Right lobe of liver (tissue), 6 donors: ENCODE data around the gene IFT88. TPM values are rescaled to one million over a fixed set of nuclear protein-coding genes. Genes with fewer than 3 reads are reported as not detected.

ENCODE experiments used
- ATAC-seq, 4 donors: fragments of 200-7000 bp; cut with Tn5 transposase; one replicate each; pipeline ENCODE4 v1.9.1; 2020; ENCODE audit warnings: mild to moderate bottlenecking in 4 of 4, moderate library complexity in 4 of 4
- DNase-seq, 3 donors: peaks; one replicate each; pipeline ENCODE4 v3.0.0-alpha.2; 2020
- H3K27ac ChIP-seq, 3 donors: fragments of 200-600 bp; one replicate each; pipeline ENCODE4 v1.8.0; 2022
- H3K27me3 ChIP-seq, 2 donors: fragments of 200-600 bp; one replicate each; pipeline ENCODE4 v1.8.0; 2022
- H3K36me3 ChIP-seq, 4 donors: fragments of 200-600 bp; sonication (generic) in 1 of 4; one replicate each; pipeline versions ENCODE4 v1.5.1 to v1.8.0; 2017 to 2022; ENCODE audit warnings: control low read depth in 1 of 4
- H3K4me1 ChIP-seq, 4 donors: fragments of 200-600 bp; sonication (generic) in 1 of 4; one replicate each; pipeline versions ENCODE4 v1.5.1 to v1.8.0; 2017 to 2022; ENCODE audit warnings: control low read depth in 1 of 4
- H3K4me3 ChIP-seq, 3 donors: fragments of 200-600 bp; one replicate each; pipeline ENCODE4 v1.8.0; 2022
- H3K9me3 ChIP-seq, 4 donors: fragments of 200-600 bp; sonication (generic) in 1 of 4; one replicate each; pipeline versions ENCODE4 v1.5.1 to v1.8.0; 2017 to 2022; ENCODE audit warnings: control low read depth in 1 of 4
- CTCF ChIP-seq, 4 donors: fragments of 200-600 bp in 3 of 4; fragments of 450-650 bp in 1 of 4; IDR thresholded peaks; one replicate each; pipeline versions ENCODE4 v1.5.1 to v1.8.0; 2016 to 2022; ENCODE audit warnings: antibody characterized with exemption in 4 of 4, mild to moderate bottlenecking in 2 of 4
- POLR2A ChIP-seq: fragments of 450-650 bp; IDR thresholded peaks from one replicate; pipeline ENCODE4 v1.6.1; 2017; ENCODE audit warnings: antibody characterized with exemption, mild to moderate bottlenecking
- WGBS: methylation state at CpG from one replicate; pipeline ENCODE4 v1.1.6; 2018; ENCODE audit warnings: low coverage, low lambda C conversion rate; ENCODE audit not compliant: insufficient coverage; ENCODE audit errors: missing lambda C conversion rate; 5-methylcytosine and 5-hydroxymethylcytosine counted together
- intact Hi-C, 2 donors: fragments of 100-400 bp; cut with DNase I; formaldehyde crosslinking; loops; one replicate each; pipeline versions ENCODE4 v1.11.2 to v1.14.1; 2022
- total RNA-seq, 6 experiments: library from RNA; depleted of rRNA in 2 of 6; stranded (reverse); fragments of >200 nt in 2 of 6; fragmentation: NEBNext Ultra II Directional in 3 of 6; extraction: Animal tissue kit (Norgen Biotek cat#: 25700) in 3 of 6; gene quantifications; one replicate each; pipeline versions ENCODE4 v1.1.0 to v1.2.4, GENCODE V29; 2016 to 2023
- donor health status: DM: no; HTN: yes; CAD: no.
- donor health status: DM: no; HTN: no; CAD: no.
- donor health status: DM: no; HTN: no; CAD: no.
- donor health status: DM: no; HTN: yes; CAD: no.
- donor health status: DM: no; HTN: yes; CAD: no.

The IFT88 gene
- total RNA-seq, 6 experiments from 2014 or later: 7.9 to 17.6 (median 11.8) TPM

- WGBS: 95% methylated on average over 4 of the region's 4 CpGs
- intact Hi-C loops: no loop called here
- ATAC-seq: no peak
Measured at GRCh38 chr13:20684041-20684440, 117.1 kb downstream of the IFT88 start.

GRCh38 chr13:20684546-20684945 is 117.6 kb downstream of the IFT88 start:
- H3K27ac ChIP-seq: no peak overlapping the region
- 64% methylated on average over 12 of the region's 18 CpGs for WGBS
- H3K36me3 ChIP-seq: peaks cover 0 to 2% (median 0%) of the 10 kb centered on the region in 4 donors
- DNase-seq (no peak), ATAC-seq (no peak)
- H3K9me3 ChIP-seq: no peaks in the 10 kb centered on the region
- TF ChIP-seq POLR2A (no peak), CTCF (IDR thresholded peaks at IDR 0.05) (no peak)
- no peaks in the 10 kb centered on the region for H3K4me1 ChIP-seq
- intact Hi-C loops: no loop called here
- H3K4me3 ChIP-seq: no peak overlapping the region
- no peaks in the 10 kb centered on the region for H3K27me3 ChIP-seq

More at GRCh38 chr13:20684041-20684440, 117.1 kb downstream of the IFT88 start:
- no peak for DNase-seq
- TF ChIP-seq CTCF (IDR thresholded peaks at IDR 0.05) (no peak), POLR2A (no peak)
- no peaks in the 10 kb centered on the region for H3K9me3 ChIP-seq
- H3K4me1 ChIP-seq: no peaks in the 10 kb centered on the region
- H3K27me3 ChIP-seq: no peaks in the 10 kb centered on the region
- no peak overlapping the region for H3K27ac ChIP-seq
- peaks cover 0 to 2% (median 0%) of the 10 kb centered on the region in 4 donors for H3K36me3 ChIP-seq
- H3K4me3 ChIP-seq: no peak overlapping the region

- ATAC-seq: no peak
- WGBS: 79% methylated on average over 5 of the region's 6 CpGs
- no peak for TF ChIP-seq CTCF (IDR thresholded peaks at IDR 0.05)
- TF ChIP-seq POLR2A: no peak
Measured at GRCh38 chr13:20685092-20685491, 118.1 kb downstream of the IFT88 start.

GRCh38 chr13:20686167-20686566 is 119.2 kb downstream of the IFT88 start:
- peaks cover 0 to 2% (median 0%) of the 10 kb centered on the region in 4 donors for H3K36me3 ChIP-seq
- no peak overlapping the region for H3K4me3 ChIP-seq
- H3K9me3 ChIP-seq: peaks cover 0 to 2% (median 0%) of the 10 kb centered on the region in 4 donors
- H3K27ac ChIP-seq: no peak overlapping the region
- no peaks in the 10 kb centered on the region for H3K27me3 ChIP-seq
- H3K4me1 ChIP-seq: no peaks in the 10 kb centered on the region
- DNase-seq (no peak), ATAC-seq (no peak)
- no peak for TF ChIP-seq CTCF (IDR thresholded peaks at IDR 0.05)
- TF ChIP-seq POLR2A: no peak
- 93% methylated on average over 1 of the region's 1 CpG for WGBS
- intact Hi-C loops: no loop called here

More at GRCh38 chr13:20685092-20685491, 118.1 kb downstream of the IFT88 start:
- no peaks in the 10 kb centered on the region for H3K27me3 ChIP-seq
- no peaks in the 10 kb centered on the region for H3K4me1 ChIP-seq
- no peak overlapping the region for H3K4me3 ChIP-seq
- peaks cover 0 to 2% (median 0%) of the 10 kb centered on the region in 4 donors for H3K9me3 ChIP-seq
- H3K27ac ChIP-seq: no peak overlapping the region
- no peak for DNase-seq
- peaks cover 0 to 2% (median 0%) of the 10 kb centered on the region in 4 donors for H3K36me3 ChIP-seq
- intact Hi-C loops: no loop called here
